HG03571 (cell line): Measurements from ENCODE around the gene B3GNT8.
"Not testable (repeated sequence)": the region's sequence is repeated elsewhere in the genome, so short reads cannot be mapped to it uniquely, and the experiment has no call there.

Source experiments
- ATAC-seq: cut with Tn5 transposase; IDR thresholded peaks from one replicate; pipeline ENCODE4 v1.9.1; 2021; ENCODE audit not compliant: unreplicated experiment

Gene B3GNT8, protein sequence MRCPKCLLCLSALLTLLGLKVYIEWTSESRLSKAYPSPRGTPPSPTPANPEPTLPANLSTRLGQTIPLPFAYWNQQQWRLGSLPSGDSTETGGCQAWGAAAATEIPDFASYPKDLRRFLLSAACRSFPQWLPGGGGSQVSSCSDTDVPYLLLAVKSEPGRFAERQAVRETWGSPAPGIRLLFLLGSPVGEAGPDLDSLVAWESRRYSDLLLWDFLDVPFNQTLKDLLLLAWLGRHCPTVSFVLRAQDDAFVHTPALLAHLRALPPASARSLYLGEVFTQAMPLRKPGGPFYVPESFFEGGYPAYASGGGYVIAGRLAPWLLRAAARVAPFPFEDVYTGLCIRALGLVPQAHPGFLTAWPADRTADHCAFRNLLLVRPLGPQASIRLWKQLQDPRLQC

DNA sequence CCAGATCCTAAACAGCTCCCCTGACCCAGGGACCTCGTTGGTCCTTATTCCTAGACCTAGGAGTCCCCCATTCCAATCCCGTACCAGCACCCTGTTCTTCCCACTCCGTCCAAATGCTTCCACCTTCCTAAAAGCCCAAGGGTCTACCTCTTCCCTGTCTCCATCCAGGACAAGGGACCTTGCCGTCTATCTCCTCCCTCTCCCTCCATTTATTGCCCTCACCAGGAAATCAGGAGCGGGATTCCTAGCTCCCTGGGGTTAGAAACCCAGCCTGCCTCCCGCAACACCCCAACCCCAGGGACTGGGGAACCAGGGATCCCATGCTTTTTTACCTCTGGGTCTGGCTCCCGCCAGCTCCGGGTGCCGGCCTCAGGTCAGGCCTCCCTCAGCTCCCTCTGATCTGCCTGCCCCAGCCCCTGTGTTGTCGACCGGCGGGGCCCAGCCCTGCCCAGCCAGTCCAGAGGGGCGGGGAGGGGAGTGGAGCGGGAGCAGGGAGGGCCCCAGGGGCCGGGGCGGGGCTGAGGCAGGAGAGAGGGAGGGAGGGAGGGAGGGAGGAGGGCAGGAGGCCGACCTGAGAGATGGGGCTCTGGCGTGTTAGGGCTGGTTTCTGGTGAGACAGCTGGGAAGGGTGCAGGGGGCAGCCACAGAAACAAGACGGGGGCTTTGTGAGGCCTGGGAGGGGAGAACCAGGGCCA lies at the start of gene B3GNT8:
B3GNT8 (minus strand) TSS at position 423 of the 695 bp plus-strand sequence. CDS start 596 bp downstream, outside the sequence.
- ATAC-seq, result no peak

- no peak for ATAC-seq
These were observed 49.4 kb upstream of the B3GNT8 start for GRCh38 chr19:41476583-41476982.

GRCh38 chr19:41463257-41464256 lies 36.4 kb upstream of the B3GNT8 start:
- not testable (repeated sequence) for ATAC-seq

GRCh38 chr19:41462497-41462896 lies 35.3 kb upstream of the B3GNT8 start:
- ATAC-seq, result no peak

DNA sequence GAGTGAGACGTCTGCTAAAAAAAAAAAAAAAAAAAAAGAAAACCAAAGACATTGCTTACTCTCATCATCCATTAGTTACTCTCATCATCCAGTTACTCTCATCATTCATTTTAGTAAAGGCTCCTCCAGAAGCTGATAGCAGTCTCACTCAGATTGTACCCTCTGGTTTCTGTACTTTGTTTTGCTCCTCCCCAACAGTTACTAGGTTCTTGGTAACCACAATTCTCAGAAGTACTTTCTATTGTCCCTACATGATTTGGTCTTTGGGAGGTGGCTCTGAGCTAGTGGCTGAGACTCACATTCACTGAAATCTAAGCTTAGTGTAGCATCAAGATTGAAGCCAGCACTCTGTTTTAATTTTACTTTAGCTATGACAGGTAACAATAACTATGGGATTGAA lies 30.1 kb upstream of the B3GNT8 start:
- ATAC-seq, result no peak

- ATAC-seq, result no peak
These were observed 29.3 kb upstream of the B3GNT8 start for GRCh38 chr19:41456342-41456918.

DNA sequence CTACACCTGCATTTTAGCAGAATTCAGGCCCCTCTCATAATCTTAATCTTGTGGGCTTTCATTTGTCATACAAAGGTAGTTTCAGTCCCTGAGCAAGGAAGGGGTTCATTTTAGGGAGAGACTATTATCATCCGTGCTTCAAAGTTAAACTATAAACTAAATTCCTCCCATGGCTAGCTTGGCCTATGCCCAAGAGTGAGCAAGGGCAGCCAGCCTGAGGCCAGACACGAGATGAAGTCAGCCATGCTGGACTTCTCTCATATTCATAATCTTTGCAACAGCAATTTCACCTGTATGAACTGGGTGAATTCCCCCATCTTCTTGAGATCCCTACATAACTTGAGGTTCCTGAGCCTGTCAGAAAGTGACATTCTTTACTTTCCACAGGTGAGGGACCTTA lies 28.8 kb upstream of the B3GNT8 start:
- ATAC-seq, result no peak

DNA sequence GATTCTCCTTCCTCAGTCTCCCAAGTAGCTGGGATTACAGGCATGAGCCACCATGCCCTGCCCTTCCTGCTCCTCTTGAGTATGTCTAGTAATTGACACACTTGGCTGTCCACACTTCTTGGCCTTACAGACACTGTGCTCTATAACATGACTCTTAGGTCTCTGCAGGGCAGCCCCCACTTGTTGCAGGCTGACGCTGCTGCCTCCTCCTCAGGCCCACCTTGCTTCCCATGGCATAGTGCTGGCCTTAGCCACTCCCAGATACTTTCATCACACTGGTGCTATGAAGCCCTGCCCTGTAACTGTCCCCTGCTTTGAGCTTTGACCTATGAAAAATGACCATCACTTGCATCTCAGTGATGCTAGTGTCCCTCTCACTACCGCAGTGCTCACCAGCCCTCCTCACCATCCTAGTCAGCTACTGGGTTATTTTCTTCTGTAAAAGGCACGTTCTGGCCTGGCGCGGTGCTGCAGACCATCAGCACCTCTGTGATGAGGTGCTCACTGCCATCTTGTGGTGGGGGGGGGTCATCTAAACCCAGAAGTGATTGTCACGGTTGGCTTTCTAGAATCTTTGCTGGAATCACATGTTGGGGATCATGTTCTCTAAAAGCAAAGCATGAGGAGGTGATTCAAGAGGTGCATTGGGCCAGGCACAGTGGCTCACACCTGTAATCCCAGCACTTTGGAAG lies 25.6 kb upstream of the B3GNT8 start:
- no peak for ATAC-seq

GRCh38 chr19:41449865-41450178 lies 22.6 kb upstream of the B3GNT8 start:
- ATAC-seq, result no peak

DNA sequence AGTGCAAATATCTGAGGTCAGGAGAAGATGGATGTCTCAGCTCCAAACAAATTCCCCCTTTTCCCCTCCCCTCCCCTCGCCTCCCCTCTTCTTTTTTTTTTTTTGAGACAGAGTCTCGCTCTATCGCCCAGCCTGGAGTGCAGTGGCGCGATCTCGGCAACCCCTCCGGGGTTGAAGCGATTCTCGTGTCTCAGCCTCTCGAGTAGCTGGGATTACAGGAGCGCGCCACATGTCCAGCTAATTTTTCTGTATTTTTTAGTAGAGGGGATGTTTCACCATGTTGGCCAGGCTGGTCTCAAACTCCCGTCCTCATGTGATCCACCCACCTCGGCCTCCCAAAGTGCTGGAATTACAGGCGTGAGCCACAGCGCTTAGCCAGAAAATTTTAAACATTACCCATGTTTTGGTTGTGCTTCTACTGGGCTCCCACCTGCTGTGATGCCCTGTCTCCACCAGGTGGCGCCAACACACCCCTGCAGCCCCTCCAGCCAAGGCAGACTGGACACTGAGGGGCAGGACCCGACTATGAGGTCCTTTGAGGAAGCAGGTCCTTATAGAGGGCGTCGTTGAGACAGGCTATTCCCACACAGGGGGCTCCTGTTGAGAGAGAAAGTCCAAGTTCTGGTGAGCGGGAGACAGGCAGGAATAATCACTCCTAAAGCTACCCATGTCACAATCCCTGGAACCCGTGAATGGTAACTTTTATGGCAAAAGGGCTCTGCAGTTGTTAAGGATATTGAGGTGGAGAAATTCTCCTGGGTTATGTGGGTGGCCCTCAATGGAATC lies 22.1 kb upstream of the B3GNT8 start:
- ATAC-seq, result no peak

DNA sequence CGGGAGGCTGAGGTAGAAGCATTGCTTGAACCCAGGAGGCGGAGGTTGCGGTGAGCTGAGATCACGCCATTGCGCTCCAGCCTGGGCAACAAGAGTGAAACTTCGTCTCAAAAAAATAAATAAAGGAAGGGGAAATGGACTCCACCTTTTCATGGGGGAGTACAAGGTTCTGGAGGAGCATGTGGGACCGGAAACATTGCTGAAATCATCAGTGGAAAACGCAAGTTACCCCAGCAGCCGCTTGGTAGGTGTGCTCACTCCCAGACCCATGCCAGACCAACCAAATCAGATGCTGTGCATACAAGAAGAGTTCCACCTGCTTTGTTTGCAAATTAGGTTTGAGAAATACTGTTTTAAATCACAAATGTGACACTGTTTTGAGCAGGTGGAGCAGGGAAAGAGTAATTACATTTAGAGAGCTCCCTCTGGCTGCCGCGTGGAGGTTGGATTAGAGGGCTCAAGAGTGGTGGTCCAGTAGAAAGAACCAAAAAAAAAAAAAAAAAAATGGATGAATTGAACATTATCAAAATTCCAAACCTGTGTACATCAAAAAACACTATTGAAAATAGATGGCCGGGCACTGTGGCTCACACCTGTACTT lies 20.7 kb upstream of the B3GNT8 start:
- no peak for ATAC-seq

GRCh38 chr19:41445575-41445974 lies 18.4 kb upstream of the B3GNT8 start:
- ATAC-seq, result no peak

DNA sequence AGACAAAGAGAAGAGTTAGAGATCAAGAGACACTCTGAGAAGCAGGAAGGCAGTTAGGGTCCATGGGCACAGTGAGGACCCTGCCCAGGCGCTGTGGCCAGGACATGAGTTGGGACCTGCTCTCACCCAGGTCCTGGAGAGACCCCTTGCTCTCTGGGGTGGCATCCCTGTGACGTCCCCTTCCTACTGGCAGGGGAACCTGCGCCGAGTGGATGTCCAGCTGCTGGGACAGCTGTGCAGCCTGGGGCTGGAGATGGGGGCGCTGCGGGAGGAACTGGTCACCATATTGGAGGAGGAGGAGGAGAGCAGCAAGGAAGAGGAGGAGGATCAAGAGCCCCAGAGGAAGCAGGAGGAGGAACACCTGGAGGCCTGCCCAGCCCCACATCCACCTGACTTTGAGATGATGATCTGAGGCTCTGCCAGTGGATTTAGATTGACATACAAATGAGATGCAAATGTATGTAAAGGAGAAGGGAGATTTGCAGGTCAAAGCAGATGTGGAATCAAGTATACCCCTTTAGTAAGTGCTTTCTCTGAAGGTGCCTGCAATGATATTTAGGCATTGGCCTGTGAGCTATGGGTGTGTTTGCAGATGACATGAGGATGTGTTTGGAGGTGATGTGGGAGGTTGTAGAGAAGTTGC lies 16.8 kb upstream of the B3GNT8 start:
- ATAC-seq, result no peak

DNA sequence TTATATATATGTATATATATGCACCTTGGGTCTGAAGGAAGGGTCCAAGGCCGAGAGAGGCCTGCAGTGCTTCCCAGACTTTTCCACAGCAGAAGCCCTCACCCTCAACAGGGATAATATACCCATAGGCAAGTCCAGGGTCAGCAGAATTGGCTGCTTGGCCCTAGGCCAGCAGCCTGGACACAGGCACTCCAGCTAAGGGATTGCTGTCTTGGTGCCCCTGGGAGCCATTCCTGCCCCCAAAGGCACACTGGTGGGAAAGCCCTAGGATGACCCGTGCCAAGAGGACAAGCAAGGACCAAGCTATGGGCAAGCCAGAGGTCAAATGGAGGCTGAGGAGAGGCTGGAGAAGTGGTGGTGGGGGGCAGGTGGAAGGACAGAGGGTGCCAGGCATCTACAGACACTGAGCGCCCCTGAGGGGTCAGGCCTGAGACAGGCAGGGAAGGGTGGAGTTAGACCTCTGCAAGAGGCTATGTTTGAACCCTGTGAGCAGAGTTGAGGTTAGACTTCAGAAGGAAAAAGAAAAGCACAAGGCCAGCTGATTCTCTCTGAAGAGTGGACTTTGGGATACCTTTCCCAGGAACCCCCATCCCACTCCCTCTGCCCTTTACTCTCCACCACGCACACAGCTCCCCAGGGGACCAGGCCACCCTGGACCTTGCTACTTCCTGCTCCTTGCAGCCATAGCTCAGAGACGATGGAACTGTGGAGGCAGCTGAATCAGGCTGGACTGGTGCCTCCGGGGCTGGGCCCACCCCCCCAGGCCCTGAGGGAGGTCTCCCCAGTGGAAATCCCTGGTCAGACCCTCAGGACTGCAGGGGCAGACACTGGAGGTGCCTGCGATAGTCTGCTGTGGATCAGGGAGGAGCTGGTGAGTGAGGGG lies 15.5 kb upstream of the B3GNT8 start, which contains the start of gene ERICH4:
ERICH4 (plus strand) TSS at position 684 of the 883 bp plus-strand sequence; CDS start at position 698, 14 bp downstream.
- ATAC-seq, result no peak

- no peak for ATAC-seq
These were observed 14.3 kb upstream of the B3GNT8 start for GRCh38 chr19:41441321-41441945.

- peak; percentile 81 for ATAC-seq
These were observed 12.5 kb upstream of the B3GNT8 start, which contains the start of gene DMAC2 for GRCh38 chr19:41439441-41440222. Gene DMAC2, minus strand, starts transcription at chr19:41439912. Its CDS starts 13 bp downstream, at chr19:41439899.
